ENCODE data around the gene PLA2R1.
"Not testable (repeated sequence)": the region's sequence is repeated elsewhere in the genome, so short reads cannot be mapped to it uniquely, and the experiment has no call there.

PLA2R1 gene

DNA sequence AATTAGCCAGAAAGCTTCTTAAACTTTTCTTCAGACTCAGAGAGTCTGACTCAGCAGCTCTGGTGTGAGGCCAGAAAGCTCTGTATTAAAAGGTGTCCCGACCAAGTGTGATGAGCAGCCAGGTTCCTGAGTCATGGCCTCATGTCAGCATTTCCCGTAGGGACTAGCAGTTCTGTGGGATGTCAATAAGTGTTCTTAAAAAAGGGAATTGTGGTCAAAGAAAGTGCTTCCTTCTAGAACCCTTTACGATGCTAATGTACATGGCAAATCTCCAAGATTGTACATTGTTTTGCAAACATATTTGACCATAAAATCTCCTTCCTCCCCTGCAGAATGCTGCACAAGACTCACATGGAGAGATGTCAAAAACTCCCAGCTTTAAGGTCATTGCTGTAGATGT, 80.1 kb downstream of the PLA2R1 start:
- no peak for DNase-seq (ENCODE audit: low spot score)

DNA sequence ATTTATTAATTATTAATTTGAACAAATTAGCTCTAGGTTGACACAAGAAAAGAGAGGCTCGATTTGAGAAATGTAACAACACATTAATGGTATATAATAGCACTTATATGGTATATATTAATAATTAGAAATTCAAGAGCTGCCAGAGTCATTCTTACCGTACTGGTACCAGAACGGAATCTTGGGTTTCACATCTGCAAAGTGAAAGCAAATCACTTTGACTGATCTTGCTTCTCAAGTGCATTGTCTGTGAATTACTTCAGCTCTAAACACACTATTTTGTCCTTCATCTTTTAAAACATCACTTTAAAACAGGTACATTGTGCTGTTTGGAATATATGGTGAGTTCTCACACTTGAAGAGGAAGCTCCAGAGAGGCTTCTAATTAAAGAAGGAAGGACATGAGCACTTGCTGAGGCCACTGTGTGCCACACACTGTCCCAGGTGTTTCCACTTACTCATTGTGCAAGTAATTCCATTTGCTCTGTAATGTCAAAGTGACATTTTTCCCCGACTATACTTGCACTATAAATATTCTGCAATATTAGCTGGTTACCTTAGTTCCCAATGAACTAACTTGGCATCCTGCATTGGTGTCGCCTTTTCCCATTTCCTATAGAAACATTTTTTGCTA, 85.8 kb downstream of the PLA2R1 start:
- no peak for DNase-seq (ENCODE audit: low spot score)

- DNase-seq (ENCODE audit: low spot score): no peak
Measured at GRCh38 chr2:159973325-159973724, 89.1 kb downstream of the PLA2R1 start.

GRCh38 chr2:159971365-159972152, 90.9 kb downstream of the PLA2R1 start:
- DNase-seq (ENCODE audit: low spot score): no peak

DNA sequence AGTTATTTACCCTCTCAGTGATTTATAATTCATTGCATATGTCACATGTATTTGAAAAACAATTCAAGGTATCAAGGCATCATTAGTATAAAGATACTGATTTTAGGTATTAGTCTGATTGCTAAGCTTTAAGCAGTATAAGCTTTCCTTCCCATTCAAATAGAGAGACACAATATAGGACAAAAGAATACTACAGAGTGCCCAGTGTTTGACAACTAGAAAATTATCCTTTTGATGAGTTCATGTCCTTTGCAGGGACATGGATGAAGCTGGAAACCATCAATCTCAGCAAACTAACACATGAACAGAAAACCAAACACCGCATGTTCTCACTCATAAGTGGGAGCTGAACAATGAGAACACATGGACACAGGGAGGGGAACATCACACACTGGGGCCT, 91.9 kb downstream of the PLA2R1 start:
- DNase-seq (ENCODE audit: low spot score): not testable (repeated sequence)

DNA sequence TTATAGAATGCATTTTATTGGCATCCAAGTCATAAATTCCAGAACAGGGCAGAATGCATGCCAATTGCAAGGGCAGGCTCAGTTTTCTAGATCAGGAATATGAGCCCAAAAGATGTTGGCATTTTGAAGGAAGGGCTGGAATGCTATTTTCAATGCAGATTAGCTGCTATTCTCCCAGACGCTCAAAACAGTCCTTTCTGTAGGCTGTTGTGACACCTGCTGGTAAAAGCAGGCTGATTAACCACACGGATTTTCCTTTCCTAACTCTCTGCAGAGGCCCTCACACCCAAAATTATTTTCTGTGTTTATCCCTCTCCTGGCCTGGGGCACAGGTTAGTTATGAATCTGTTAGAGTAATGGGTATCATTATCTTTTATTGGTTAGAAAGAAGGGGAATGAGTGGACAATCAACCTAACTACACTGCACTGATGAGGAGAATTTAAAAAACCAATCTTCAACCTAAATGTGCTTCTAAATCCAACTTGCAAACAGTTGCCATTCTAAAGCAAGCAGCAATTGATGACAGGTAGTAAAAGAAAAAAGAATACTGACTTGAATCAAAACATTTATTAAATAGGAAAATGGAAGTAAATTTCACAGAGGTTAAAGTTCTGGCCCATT, 94.0 kb downstream of the PLA2R1 start:
- peak; percentile 33 for DNase-seq (ENCODE audit: low spot score)

DNA sequence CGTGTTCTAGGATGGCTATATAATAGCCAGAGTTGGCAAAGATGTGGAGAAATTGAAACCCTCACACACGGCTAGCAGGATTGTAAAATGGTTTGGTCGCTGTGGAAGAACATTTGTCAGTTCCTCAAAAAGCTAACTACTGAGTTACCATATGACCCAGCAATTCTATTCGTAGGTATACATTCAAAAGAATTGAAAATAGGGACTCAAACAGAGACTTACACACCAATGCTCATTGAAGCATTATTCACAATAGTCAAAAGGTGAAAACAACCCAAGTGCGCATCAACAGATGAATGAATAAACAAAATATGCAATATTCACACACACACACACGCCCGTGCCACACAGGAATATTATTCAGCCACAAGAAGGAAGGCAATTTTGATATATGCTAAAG, 98.7 kb downstream of the PLA2R1 start:
- DNase-seq (ENCODE audit: low spot score): no peak

- not testable (repeated sequence) for DNase-seq (ENCODE audit: low spot score)
Measured at GRCh38 chr2:159962513-159962912, 99.9 kb downstream of the PLA2R1 start.

- DNase-seq (ENCODE audit: low spot score): no peak
Measured at GRCh38 chr2:159961451-159961850, 101.0 kb downstream of the PLA2R1 start.

- DNase-seq (ENCODE audit: low spot score): no peak
Measured at GRCh38 chr2:159961037-159961436, 101.4 kb downstream of the PLA2R1 start.

GRCh38 chr2:159960414-159960813, 102.0 kb downstream of the PLA2R1 start:
- DNase-seq (ENCODE audit: low spot score): no peak

- no peak for DNase-seq (ENCODE audit: low spot score)
Measured at GRCh38 chr2:159959136-159959535, 103.3 kb downstream of the PLA2R1 start.

GRCh38 chr2:159953136-159953823, 109.1 kb downstream of the PLA2R1 start:
- no peak for DNase-seq (ENCODE audit: low spot score)

DNA sequence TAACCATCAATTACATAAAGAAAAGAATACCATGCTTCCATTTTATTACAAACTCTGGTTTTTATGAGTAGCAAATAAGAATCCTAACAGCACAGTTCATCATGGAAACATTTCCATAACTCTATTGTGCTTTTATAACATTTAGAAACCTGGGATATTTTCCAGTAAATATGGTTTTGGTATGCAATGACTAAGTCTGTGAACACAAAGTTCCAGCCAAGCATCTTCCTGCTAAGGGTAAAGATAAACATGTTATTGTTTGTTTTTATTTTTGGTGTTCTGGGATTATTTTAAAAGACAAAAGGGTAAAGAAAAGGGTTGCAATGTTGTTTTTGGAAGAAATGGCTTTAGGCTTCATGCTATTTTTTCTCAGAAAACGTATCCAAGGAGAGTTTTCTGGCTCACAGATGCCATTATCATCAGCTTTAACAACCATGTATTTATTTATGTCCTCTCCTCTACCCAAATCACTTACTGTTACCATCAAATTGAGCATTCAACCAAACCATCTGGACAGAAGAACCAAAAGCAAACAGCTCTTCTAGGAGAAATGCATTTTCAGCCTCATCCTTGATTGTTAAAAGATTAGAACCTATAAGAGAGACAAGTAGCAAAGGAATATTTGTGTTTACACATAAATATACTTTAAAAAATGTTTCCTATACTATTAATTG, 116.0 kb downstream of the PLA2R1 start:
- DNase-seq (ENCODE audit: low spot score): no peak

GRCh38 chr2:159944874-159945273, 117.5 kb downstream of the PLA2R1 start:
- no peak for DNase-seq (ENCODE audit: low spot score)

GRCh38 chr2:159942146-159942545, 120.3 kb downstream of the PLA2R1 start:
- DNase-seq (ENCODE audit: low spot score): no peak

GRCh38 chr2:159941729-159942128, 120.7 kb downstream of the PLA2R1 start:
- DNase-seq (ENCODE audit: low spot score): no peak

- DNase-seq (ENCODE audit: low spot score): peak; percentile 49
Measured at GRCh38 chr2:159939946-159940345, 122.5 kb downstream of the PLA2R1 start.

- no peak for DNase-seq (ENCODE audit: low spot score)
Measured at GRCh38 chr2:159938395-159938794, 124.0 kb downstream of the PLA2R1 start.

- DNase-seq (ENCODE audit: low spot score): no peak
Measured at GRCh38 chr2:159936471-159936870, 125.9 kb downstream of the PLA2R1 start.

DNA sequence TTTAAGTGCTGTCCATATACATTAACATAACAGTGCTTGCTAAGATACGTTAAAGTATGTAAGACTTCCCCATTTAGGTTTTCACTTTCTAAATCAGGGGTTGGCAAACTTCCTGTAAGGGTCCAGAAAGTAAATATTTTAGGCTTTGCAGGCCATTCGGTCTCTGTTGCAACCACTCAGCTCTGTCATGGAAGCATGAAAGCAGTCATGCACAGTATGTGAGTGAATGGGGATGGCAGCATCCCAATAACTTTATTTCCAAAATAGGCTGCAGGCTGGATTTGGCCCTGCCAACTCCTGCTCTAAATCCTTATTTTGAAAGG, 128.7 kb downstream of the PLA2R1 start:
- no peak for DNase-seq (ENCODE audit: low spot score)

DNA sequence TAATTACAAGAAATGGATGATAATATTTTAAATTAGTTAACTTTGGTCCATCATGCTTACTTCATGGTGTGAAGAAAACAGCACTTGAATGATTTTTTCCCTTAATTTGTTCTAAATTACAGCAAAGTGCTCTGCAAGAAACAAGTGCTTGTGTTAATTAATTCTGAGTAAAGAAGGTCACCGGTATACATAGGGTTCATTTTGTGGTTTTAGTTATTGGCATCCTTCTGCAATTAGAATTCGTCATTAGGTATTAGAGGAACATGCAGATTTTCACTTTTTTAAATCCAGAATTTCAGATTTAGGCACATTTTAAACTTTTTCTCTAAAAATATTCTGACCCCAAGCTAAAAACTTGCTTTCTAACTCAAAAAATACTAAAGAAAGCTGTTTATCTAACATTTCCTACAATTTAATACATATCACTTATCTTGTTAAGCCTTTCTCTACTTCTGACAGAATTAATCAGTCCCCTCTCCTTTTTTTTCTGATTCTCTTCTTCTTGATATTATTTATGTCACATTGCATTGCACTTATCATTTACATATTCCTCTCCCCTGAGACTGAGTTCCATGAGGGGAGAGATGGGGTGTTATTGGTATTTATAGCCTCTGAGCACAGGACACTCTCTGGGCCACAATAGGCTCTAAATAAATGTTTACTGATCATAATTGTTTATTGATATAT, 129.2 kb downstream of the PLA2R1 start:
- no peak for DNase-seq (ENCODE audit: low spot score)
